ENCODE data around the gene SEC23A. TPM values are rescaled to one million over a fixed set of nuclear protein-coding genes. Genes with fewer than 3 reads are reported as not detected.

SEC23A gene
- total and polyA plus RNA-seq, 2 of the 13 experiments (the other 11 are each of a cell fraction or from before 2014, with no cell fraction given): 403 to 887 TPM

DNA sequence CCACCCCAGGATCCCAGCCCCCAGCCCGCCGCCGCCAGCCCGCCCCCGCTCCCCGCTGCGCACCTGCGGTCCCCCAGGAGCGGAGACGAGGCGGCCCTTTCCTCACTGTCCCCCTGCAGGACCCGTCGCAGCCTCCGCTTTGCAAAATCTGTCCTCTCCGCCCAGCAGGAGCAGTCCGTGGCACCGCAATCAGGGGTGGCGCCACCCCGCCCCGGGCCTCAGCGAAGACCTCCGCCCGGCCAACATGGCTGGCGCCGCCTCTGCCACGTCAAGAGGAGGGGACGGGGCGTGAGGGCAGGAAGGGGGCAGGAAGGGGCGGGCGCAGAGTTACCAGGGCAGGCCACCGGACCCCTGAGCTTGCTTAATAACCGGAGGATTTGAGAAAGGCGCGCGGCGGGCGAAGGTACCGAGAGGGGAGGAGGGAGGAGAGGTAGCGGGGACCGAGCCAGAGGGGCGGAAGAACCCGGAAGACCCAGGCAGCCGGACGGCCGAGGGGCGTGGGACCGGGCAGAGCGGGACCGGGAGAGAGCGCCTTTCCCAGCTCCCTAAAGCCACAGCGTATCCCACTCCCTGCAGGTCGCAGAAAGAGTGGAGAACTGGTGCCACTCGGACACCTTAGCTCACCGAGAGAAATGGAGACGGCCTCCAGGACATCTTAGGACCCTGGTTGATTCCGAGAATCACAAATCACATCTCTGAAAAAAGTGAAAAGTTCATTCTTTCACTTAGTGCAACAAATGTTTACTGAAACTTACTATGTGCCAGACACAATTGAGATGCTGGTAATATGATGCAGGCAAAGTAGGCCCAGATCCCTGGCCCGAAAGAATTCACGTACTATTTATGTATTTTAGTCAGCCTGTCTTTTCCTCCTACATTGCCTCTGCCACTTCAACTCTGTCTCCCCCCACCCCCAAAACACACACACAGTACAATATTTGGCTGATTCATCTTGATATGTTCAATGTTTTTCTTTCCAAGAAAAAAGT is at the start of gene SEC23A (continued):
- TF ChIP-seq RARG (CRISPR knock-in tag; IDR thresholded peaks at IDR 0.05; ENCODE audit: low read depth) (peak; percentile 86; the same call in 1 of the 2 replicates), ZNF781 (CRISPR knock-in tag; IDR thresholded peaks at IDR 0.05; ENCODE audit: borderline replicate concordance, not compliant biosample characterization) (peak; percentile 87), SIN3A (IDR thresholded peaks at IDR 0.05; ENCODE audit: borderline replicate concordance, low read depth, low read length) (peak; percentile 95), ASH2L (IDR thresholded peaks at IDR 0.05; ENCODE audit: insufficient read length, low read depth, low read length) (peak; percentile 96), KDM4B (CRISPR knock-in tag; IDR thresholded peaks at IDR 0.05) (peak; percentile 95), MXD4 (CRISPR knock-in tag; IDR thresholded peaks at IDR 0.05) (peak; percentile 97), NFKBIZ (CRISPR knock-in tag; IDR thresholded peaks at IDR 0.05) (peak; percentile 88), TP53 (CRISPR knock-in tag; conservative IDR thresholded peaks at IDR 0.05) (peak; percentile 69; the same call in 1 of the 2 replicates), CENPT (CRISPR knock-in tag; IDR thresholded peaks at IDR 0.05; ENCODE audit: low read depth) (peak; percentile 93), RFXAP (CRISPR knock-in tag; IDR thresholded peaks at IDR 0.05; ENCODE audit: borderline replicate concordance) (peak; percentile 96), KDM2A (CRISPR knock-in tag; IDR thresholded peaks at IDR 0.05; ENCODE audit: borderline replicate concordance, low read depth) (peak; percentile 100), ZC3H4 (CRISPR knock-in tag; IDR thresholded peaks at IDR 0.05; ENCODE audit: borderline replicate concordance) (peak; percentile 95), EZH2 (conservative IDR thresholded peaks at IDR 0.05; ENCODE audit: low read depth, low read length) (no peak), ZNF569 (CRISPR knock-in tag; IDR thresholded peaks at IDR 0.05; ENCODE audit: borderline replicate concordance) (no peak)
- TF ChIP-seq, protein P1, sequence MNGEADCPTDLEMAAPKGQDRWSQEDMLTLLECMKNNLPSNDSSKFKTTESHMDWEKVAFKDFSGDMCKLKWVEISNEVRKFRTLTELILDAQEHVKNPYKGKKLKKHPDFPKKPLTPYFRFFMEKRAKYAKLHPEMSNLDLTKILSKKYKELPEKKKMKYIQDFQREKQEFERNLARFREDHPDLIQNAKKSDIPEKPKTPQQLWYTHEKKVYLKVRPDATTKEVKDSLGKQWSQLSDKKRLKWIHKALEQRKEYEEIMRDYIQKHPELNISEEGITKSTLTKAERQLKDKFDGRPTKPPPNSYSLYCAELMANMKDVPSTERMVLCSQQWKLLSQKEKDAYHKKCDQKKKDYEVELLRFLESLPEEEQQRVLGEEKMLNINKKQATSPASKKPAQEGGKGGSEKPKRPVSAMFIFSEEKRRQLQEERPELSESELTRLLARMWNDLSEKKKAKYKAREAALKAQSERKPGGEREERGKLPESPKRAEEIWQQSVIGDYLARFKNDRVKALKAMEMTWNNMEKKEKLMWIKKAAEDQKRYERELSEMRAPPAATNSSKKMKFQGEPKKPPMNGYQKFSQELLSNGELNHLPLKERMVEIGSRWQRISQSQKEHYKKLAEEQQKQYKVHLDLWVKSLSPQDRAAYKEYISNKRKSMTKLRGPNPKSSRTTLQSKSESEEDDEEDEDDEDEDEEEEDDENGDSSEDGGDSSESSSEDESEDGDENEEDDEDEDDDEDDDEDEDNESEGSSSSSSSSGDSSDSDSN (CRISPR knock-in tag; IDR thresholded peaks at IDR 0.05): peak; percentile 100
- TF ChIP-seq, protein P2, sequence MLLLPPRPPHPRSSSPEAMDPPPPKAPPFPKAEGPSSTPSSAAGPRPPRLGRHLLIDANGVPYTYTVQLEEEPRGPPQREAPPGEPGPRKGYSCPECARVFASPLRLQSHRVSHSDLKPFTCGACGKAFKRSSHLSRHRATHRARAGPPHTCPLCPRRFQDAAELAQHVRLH (CRISPR knock-in tag; IDR thresholded peaks at IDR 0.05; ENCODE audit: borderline replicate concordance, low read depth): peak; percentile 99
- TF ChIP-seq, protein P3, sequence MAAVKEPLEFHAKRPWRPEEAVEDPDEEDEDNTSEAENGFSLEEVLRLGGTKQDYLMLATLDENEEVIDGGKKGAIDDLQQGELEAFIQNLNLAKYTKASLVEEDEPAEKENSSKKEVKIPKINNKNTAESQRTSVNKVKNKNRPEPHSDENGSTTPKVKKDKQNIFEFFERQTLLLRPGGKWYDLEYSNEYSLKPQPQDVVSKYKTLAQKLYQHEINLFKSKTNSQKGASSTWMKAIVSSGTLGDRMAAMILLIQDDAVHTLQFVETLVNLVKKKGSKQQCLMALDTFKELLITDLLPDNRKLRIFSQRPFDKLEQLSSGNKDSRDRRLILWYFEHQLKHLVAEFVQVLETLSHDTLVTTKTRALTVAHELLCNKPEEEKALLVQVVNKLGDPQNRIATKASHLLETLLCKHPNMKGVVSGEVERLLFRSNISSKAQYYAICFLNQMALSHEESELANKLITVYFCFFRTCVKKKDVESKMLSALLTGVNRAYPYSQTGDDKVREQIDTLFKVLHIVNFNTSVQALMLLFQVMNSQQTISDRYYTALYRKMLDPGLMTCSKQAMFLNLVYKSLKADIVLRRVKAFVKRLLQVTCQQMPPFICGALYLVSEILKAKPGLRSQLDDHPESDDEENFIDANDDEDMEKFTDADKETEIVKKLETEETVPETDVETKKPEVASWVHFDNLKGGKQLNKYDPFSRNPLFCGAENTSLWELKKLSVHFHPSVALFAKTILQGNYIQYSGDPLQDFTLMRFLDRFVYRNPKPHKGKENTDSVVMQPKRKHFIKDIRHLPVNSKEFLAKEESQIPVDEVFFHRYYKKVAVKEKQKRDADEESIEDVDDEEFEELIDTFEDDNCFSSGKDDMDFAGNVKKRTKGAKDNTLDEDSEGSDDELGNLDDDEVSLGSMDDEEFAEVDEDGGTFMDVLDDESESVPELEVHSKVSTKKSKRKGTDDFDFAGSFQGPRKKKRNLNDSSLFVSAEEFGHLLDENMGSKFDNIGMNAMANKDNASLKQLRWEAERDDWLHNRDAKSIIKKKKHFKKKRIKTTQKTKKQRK (IDR thresholded peaks at IDR 0.05; ENCODE audit: low read length): no peak
- TF ChIP-seq, protein P4, sequence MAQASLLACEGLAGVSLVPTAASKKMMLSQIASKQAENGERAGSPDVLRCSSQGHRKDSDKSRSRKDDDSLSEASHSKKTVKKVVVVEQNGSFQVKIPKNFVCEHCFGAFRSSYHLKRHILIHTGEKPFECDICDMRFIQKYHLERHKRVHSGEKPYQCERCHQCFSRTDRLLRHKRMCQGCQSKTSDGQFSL (CRISPR knock-in tag; IDR thresholded peaks at IDR 0.05): peak; percentile 74
- TF ChIP-seq, protein P5, sequence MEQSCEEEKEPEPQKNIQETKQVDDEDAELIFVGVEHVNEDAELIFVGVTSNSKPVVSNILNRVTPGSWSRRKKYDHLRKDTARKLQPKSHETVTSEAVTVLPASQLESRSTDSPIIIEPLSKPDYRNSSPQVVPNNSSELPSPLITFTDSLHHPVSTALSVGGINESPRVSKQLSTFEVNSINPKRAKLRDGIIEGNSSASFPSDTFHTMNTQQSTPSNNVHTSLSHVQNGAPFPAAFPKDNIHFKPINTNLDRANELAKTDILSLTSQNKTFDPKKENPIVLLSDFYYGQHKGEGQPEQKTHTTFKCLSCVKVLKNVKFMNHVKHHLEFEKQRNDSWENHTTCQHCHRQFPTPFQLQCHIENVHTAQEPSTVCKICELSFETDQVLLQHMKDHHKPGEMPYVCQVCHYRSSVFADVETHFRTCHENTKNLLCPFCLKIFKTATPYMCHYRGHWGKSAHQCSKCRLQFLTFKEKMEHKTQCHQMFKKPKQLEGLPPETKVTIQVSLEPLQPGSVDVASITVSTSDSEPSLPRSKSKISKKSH (CRISPR knock-in tag; IDR thresholded peaks at IDR 0.05; ENCODE audit: borderline replicate concordance): peak; percentile 99
